SU-DHL-6 (cell line): ENCODE measurements around the gene KLF15.

ENCODE experiments used
- EZH2phosphoT487 ChIP-seq: fragments of 200-600 bp; sonication (generic), shearing (Covaris generic); conservative IDR thresholded peaks from 2 replicates; pipeline ENCODE4 v1.6.1; 2018; ENCODE audit warnings: mild to moderate bottlenecking, antibody characterized with exemption, low read length, moderate library complexity, mixed read lengths
- TF ChIP-seq, protein P1 (sequence below): fragments of 200-600 bp; sonication (generic); IDR thresholded peaks from one replicate; pipeline ENCODE4 v1.5.1; 2017; ENCODE audit warnings: antibody characterized with exemption, mild to moderate bottlenecking, low read length, moderate library complexity; ENCODE audit not compliant: insufficient read depth, poor library complexity, severe bottlenecking

DNA sequence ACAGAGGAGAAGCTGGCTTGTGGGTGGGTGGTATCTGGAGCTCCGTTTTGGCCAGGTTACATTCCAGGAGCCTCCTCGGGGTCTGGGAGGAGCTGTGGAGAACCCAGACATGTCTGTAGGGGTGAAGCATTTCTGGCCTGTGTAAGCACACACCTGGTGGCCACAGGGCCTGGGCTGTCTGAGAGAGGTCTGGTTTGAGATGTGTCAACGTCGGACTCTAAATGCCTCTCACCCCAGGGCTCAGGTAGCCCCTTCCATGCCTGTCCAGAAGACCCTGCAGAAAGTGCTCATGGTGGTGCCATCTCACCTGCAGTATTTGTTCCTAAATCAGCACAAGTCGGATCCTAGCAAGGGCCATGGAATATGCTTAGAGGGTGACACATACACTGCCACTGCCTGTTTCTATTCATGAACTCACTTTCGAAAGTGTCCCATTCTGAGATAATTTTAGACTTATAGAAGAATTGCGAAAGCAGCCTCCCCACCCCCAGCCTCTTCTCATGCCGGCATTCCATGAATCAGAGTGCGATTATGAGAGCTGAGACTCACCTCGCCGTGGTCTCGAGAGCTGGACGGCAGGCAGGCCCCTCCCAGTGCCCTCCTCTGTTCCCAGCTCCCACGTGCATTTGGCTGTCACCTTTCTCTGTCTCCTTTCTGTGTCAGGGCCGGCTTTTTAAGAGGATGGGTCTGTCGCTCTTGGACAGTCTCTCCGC lies 63.7 kb downstream of the KLF15 start:
- TF ChIP-seq, protein P1, sequence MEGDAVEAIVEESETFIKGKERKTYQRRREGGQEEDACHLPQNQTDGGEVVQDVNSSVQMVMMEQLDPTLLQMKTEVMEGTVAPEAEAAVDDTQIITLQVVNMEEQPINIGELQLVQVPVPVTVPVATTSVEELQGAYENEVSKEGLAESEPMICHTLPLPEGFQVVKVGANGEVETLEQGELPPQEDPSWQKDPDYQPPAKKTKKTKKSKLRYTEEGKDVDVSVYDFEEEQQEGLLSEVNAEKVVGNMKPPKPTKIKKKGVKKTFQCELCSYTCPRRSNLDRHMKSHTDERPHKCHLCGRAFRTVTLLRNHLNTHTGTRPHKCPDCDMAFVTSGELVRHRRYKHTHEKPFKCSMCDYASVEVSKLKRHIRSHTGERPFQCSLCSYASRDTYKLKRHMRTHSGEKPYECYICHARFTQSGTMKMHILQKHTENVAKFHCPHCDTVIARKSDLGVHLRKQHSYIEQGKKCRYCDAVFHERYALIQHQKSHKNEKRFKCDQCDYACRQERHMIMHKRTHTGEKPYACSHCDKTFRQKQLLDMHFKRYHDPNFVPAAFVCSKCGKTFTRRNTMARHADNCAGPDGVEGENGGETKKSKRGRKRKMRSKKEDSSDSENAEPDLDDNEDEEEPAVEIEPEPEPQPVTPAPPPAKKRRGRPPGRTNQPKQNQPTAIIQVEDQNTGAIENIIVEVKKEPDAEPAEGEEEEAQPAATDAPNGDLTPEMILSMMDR = no peak
- no peak for TF ChIP-seq EZH2phosphoT487
